B cell (primary cell): ENCODE data around the gene ZNF346. TPM values are rescaled to one million over a fixed set of nuclear protein-coding genes. Genes with fewer than 3 reads are reported as not detected.

Source experiments
- ATAC-seq: fragments of 200-7000 bp; cut with Tn5 transposase; one replicate; pipeline ENCODE4 v1.10.0; 2021; ENCODE audit warnings: low read depth, mild to moderate bottlenecking, moderate number of reproducible peaks, moderate library complexity
- CTCF ChIA-PET: fragments of 350-600 bp; sonication (Branson Sonifier 250); formaldehyde crosslinking; loops from one replicate; lab custom pipeline; 2021; ENCODE audit warnings: antibody characterized with exemption, inconsistent platforms; lab: Charles Lee
- POLR2A ChIA-PET: fragments of 350-600 bp; sonication (Branson Sonifier 250); formaldehyde crosslinking; loops from one replicate; lab custom pipeline; 2021; ENCODE audit warnings: antibody characterized with exemption; lab: Charles Lee
- DNase-seq: peaks from one replicate; pipeline ENCODE4 v3.0.0; 2013
- H2AFZ ChIP-seq: 2 replicates; pipeline ENCODE4 v1.6.1; 2012; ENCODE audit warnings: mild to moderate bottlenecking, low read depth, low read length; ENCODE audit not compliant: insufficient read depth, poor library complexity, severe bottlenecking
- H3K27ac ChIP-seq, 2 donors: 1 replicate in 1 of 2; 2 replicates in 1 of 2; pipeline ENCODE4 v1.5.1; 2012 to 2013; ENCODE audit warnings: low read length in 2 of 2, mild to moderate bottlenecking in 2 of 2, moderate library complexity in 1 of 2
- H3K27me3 ChIP-seq, 4 experiments: fragments of 200-600 bp in 1 of 4; sonication (generic) in 1 of 4; replicated peaks in 1 of 4; 1 replicate in 2 of 4; 2 replicates in 2 of 4; pipeline versions ENCODE4 v1.6.1 to v1.7.0; 2013 to 2016; ENCODE audit warnings: low read length in 3 of 4, mild to moderate bottlenecking in 2 of 4, mixed read lengths in 1 of 4, moderate library complexity in 1 of 4; ENCODE audit not compliant: insufficient read depth in 4 of 4, control insufficient read depth in 3 of 4; ENCODE audit errors: control extremely low read depth in 1 of 4
- H3K36me3 ChIP-seq, 2 experiments: replicated peaks in 1 of 2; 1 replicate in 1 of 2; 2 replicates in 1 of 2; pipeline versions ENCODE4 v1.6.1 to v1.7.1; 2013; ENCODE audit warnings: low read length in 1 of 2; ENCODE audit not compliant: insufficient read depth in 2 of 2, control insufficient read depth in 1 of 2; ENCODE audit errors: control extremely low read depth in 1 of 2, extremely low read depth in 1 of 2
- H3K4me1 ChIP-seq, 2 donors: fragments of 200-600 bp in 1 of 2; sonication (generic) in 1 of 2; 1 replicate in 1 of 2; 2 replicates in 1 of 2; pipeline versions ENCODE4 v1.5.1 to v1.6.1; 2013 to 2017; ENCODE audit warnings: low read length in 2 of 2; ENCODE audit not compliant: control insufficient read depth in 2 of 2, insufficient read depth in 2 of 2
- H3K4me2 ChIP-seq: replicated peaks from 2 replicates; pipeline ENCODE3; 2012; ENCODE audit warnings: mild to moderate bottlenecking, low read depth, low read length; ENCODE audit not compliant: poor library complexity, severe bottlenecking
- H3K4me3 ChIP-seq, 5 experiments: fragments of 200-600 bp in 1 of 5; sonication (generic) in 1 of 5; 1 replicate in 3 of 5; 2 replicates in 2 of 5; pipeline versions ENCODE4 v1.5.1 to v1.7.0; 2011 to 2016; ENCODE audit warnings: low read length in 4 of 5, mild to moderate bottlenecking in 4 of 5, low read depth in 2 of 5, control low read depth in 1 of 5, moderate library complexity in 1 of 5; ENCODE audit not compliant: insufficient read depth in 1 of 5; ENCODE audit errors: control extremely low read depth in 1 of 5, extremely low read depth in 1 of 5
- H3K79me2 ChIP-seq: fragments of 200-600 bp; sonication (generic); one replicate; pipeline ENCODE4 v1.6.0; 2016; ENCODE audit warnings: low read length; ENCODE audit not compliant: control insufficient read depth, insufficient read depth
- H3K9ac ChIP-seq: fragments of 200-600 bp; sonication (generic); 2 replicates; pipeline ENCODE4 v1.6.1; 2017; ENCODE audit warnings: mild to moderate bottlenecking, low read length, moderate library complexity
- H3K9me3 ChIP-seq, 3 donors: one replicate each; pipeline versions ENCODE4 v1.6.1 to v1.7.1; 2013; ENCODE audit warnings: low read length in 2 of 3; ENCODE audit not compliant: control insufficient read depth in 2 of 3, insufficient read depth in 1 of 3; ENCODE audit errors: control extremely low read depth in 1 of 3
- H4K20me1 ChIP-seq: 2 replicates; pipeline ENCODE4 v1.6.0; 2012; ENCODE audit warnings: mild to moderate bottlenecking, low read length; ENCODE audit not compliant: insufficient read depth, control insufficient read depth, poor library complexity, severe bottlenecking
- H3K27ac Mint-ChIP-seq: one replicate; pipeline ENCODE4 v1.8.0; 2021; ENCODE audit warnings: mixed read lengths
- H3K27me3 Mint-ChIP-seq: one replicate; pipeline ENCODE4 v1.8.0; 2021; ENCODE audit warnings: mixed read lengths
- H3K4me1 Mint-ChIP-seq: one replicate; pipeline ENCODE4 v1.8.0; 2021; ENCODE audit warnings: mixed read lengths
- H3K4me3 Mint-ChIP-seq: one replicate; pipeline ENCODE4 v1.8.0; 2021; ENCODE audit warnings: mixed read lengths
- H3K9me3 Mint-ChIP-seq: one replicate; pipeline ENCODE4 v1.8.0; 2022; ENCODE audit warnings: mixed read lengths; ENCODE audit not compliant: insufficient read depth
- EZH2 ChIP-seq: IDR thresholded peaks from 2 replicates; pipeline ENCODE4 v1.6.1; 2012; ENCODE audit warnings: borderline replicate concordance, low read depth, mild to moderate bottlenecking, moderate library complexity, low read length; ENCODE audit not compliant: insufficient read depth, poor library complexity, severe bottlenecking
- WGBS: methylation state at CpG from one replicate; pipeline ENCODE4 v1.1.5; 2013; ENCODE audit warnings: missing lambda C conversion rate; ENCODE audit not compliant: insufficient coverage; 5-methylcytosine and 5-hydroxymethylcytosine counted together
- intact Hi-C: fragments of 100-400 bp; cut with micrococcal nuclease; formaldehyde crosslinking; loops from one replicate; pipeline ENCODE4 v1.10.0; 2022
- polyA plus RNA-seq: library from polyadenylated mRNA; depleted of rRNA; stranded (reverse); fragments of >200 nt; gene quantifications from 2 replicates; pipeline ENCODE4 v1.2.3, GENCODE V29; 2012
- total RNA-seq, 2 donors: library from RNA; stranded (reverse); fragments of 120-200 nt in 1 of 2; gene quantifications; 1 replicate in 1 of 2; 2 replicates in 1 of 2; pipeline versions ENCODE4 v1.2.3 to v1.2.4, GENCODE V29; 2013 to 2022
- TF ChIP-seq, protein P1 (sequence below): fragments of 200-600 bp; IDR thresholded peaks from one replicate; pipeline ENCODE4 v1.8.0; 2022; ENCODE audit warnings: antibody characterized with exemption, mild to moderate bottlenecking

The ZNF346 gene
- total and polyA plus RNA-seq, 2 donors (not counting 1 experiment from before 2014, with no cell fraction given) = 20.2 to 38.4 TPM

DNA sequence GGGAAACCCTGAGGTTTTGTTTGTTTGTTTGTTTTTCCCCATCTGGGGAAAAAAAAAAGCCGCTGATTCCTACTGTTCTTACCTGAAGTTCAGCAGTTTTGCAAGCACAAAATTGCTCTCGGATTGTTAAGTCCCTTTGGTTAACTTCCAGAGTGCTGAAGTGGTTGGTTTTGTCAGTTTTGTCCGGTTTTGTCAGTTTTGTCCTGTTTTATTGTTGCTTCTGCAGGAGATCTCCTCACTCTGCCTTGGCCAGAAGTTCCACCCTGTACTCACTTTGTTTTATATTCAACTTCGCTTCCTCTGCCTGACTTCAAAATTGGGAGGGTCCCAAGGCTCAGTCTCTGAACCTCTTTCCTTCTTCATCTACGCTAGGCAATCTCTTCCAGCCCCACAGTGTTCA is 14.4 kb downstream of the ZNF346 start:
- Histone ChIP-seq H3K4me1 (peaks cover 2 to 4% of the 10 kb centered on the region in 2 donors), H3K9me3 (no peaks in the 10 kb centered on the region), H3K27me3 (no peaks in the 10 kb centered on the region), H3K9ac (no peak overlapping the region), H2AFZ (no peak overlapping the region), H3K4me2 (no peak overlapping the region), H4K20me1 (peaks cover 19% of the 10 kb centered on the region), H3K4me3 (no peak overlapping the region), H3K79me2 (peaks cover 79% of the 10 kb centered on the region), H3K36me3 (peaks cover 1 to 27% of the 10 kb centered on the region in 2 experiments), H3K27ac (no peak overlapping the region)
- no peak for ATAC-seq
- intact Hi-C loops = no loop called here
- Mint-ChIP-seq H3K4me3 (no peak overlapping the region), H3K27me3 (no peaks in the 10 kb centered on the region), H3K4me1 (peaks cover 8% of the 10 kb centered on the region), H3K27ac (no peak overlapping the region), H3K9me3 (no peaks in the 10 kb centered on the region)
- TF ChIP-seq EZH2 = no peak
- TF ChIP-seq, protein P1, sequence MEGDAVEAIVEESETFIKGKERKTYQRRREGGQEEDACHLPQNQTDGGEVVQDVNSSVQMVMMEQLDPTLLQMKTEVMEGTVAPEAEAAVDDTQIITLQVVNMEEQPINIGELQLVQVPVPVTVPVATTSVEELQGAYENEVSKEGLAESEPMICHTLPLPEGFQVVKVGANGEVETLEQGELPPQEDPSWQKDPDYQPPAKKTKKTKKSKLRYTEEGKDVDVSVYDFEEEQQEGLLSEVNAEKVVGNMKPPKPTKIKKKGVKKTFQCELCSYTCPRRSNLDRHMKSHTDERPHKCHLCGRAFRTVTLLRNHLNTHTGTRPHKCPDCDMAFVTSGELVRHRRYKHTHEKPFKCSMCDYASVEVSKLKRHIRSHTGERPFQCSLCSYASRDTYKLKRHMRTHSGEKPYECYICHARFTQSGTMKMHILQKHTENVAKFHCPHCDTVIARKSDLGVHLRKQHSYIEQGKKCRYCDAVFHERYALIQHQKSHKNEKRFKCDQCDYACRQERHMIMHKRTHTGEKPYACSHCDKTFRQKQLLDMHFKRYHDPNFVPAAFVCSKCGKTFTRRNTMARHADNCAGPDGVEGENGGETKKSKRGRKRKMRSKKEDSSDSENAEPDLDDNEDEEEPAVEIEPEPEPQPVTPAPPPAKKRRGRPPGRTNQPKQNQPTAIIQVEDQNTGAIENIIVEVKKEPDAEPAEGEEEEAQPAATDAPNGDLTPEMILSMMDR = no peak
- WGBS = 100% methylated on average over 4 of the region's 5 CpGs
- CTCF ChIA-PET = interaction anchor here (0.6 kb wide), 1 partner anchor 10 kb away, joined by 4 read pairs; no protein-coding TSS in a partner anchor
- no peak for DNase-seq
- POLR2A ChIA-PET = no interaction called here

DNA sequence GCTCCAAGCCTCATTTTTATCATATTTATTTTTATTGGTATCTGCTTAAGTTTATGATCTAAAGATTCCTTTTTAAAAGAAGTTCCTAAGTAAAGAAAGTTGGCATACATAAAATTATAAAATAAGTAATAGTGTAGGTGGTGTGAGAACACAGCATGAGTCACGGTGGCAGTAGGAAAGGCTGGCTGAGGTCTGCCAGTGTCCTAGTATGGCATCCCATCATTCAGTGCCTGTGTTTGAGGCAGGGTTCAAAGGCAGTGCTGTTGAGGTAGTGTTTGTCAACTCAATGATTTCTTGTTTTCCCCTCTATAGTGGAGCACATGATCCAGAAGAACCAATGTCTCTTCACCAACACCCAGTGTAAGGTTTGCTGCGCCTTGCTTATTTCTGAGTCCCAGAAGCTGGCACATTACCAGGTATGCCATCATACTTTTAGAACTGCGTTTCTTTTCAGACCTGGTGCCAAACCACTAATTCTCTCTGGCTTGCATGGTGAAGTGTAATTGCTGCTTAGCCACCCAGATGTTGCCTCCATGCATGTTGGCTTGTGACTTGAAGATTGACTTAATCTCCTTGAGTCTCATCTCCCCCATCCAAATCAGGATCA is 18.4 kb downstream of the ZNF346 start:
- Histone ChIP-seq H3K4me3 (no peak overlapping the region), H4K20me1 (peaks cover 13% of the 10 kb centered on the region), H3K36me3 (peaks cover 1 to 53% of the 10 kb centered on the region in 2 experiments), H3K27me3 (no peaks in the 10 kb centered on the region), H3K9me3 (no peaks in the 10 kb centered on the region), H3K4me2 (no peak overlapping the region), H3K9ac (no peak overlapping the region), H3K27ac (no peak overlapping the region), H3K4me1 (peaks cover 2 to 4% of the 10 kb centered on the region in 2 donors), H2AFZ (no peak overlapping the region), H3K79me2 (peaks cover 39% of the 10 kb centered on the region)
- H3K9me3 Mint-ChIP-seq = no peaks in the 10 kb centered on the region
- POLR2A ChIA-PET = no interaction called here
- no peaks in the 10 kb centered on the region for H3K27me3 Mint-ChIP-seq
- CTCF ChIA-PET = no interaction called here
- H3K4me3 Mint-ChIP-seq = no peak overlapping the region
- no peak for DNase-seq
- 100% methylated on average over 2 of the region's 3 CpGs for WGBS
- no peak for TF ChIP-seq EZH2
- TF ChIP-seq, protein P1 = no peak
- intact Hi-C loops = no loop called here
- ATAC-seq = no peak
- no peak overlapping the region for H3K27ac Mint-ChIP-seq
- H3K4me1 Mint-ChIP-seq = peaks cover 7% of the 10 kb centered on the region
